ENCODE data around the gene GTF3C4.

- no peak for TF ChIP-seq CTCF (IDR thresholded peaks at IDR 0.05)
- no peak for TF ChIP-seq EP300 (IDR thresholded peaks at IDR 0.05)
- no peak for TF ChIP-seq POLR2A (IDR thresholded peaks at IDR 0.05)
- no peak for TF ChIP-seq POLR2AphosphoS5 (IDR thresholded peaks at IDR 0.05)
These were observed 70.5 kb downstream of the GTF3C4 start for GRCh38 chr9:132740526-132741309.
